HepG2 (cell line): ENCODE data around the gene CRLF1. TPM values are rescaled to one million over a fixed set of nuclear protein-coding genes. Genes with fewer than 3 reads are reported as not detected.
A peak's percentile ranks its signal among the peaks of the same experiment; 100 is the strongest.

Source experiments
- BCL3 ChIP-seq: sonication (generic); formaldehyde crosslinking; IDR thresholded peaks from 2 replicates; pipeline ENCODE4 v1.5.1; 2020; ENCODE audit warnings: mild to moderate bottlenecking, missing genetic modification reagents, moderate library complexity
- BCLAF1 ChIP-seq: fragments of 450-650 bp; IDR thresholded peaks from 2 replicates; pipeline ENCODE4 v1.6.1; 2017; ENCODE audit warnings: mild to moderate bottlenecking
- HNRNPLL ChIP-seq: fragments of 200-400 bp; formaldehyde crosslinking; IDR thresholded peaks from 2 replicates; pipeline ENCODE4 v1.6.1; 2017; ENCODE audit warnings: mild to moderate bottlenecking, low read depth, low read length; ENCODE audit not compliant: poor library complexity, severe bottlenecking
- HOXA3 ChIP-seq: sonication (generic); formaldehyde crosslinking; IDR thresholded peaks from 2 replicates; pipeline ENCODE4 v1.5.0; 2020; ENCODE audit warnings: missing genetic modification reagents
- IKZF1 ChIP-seq: fragments of 450-650 bp; IDR thresholded peaks from 2 replicates; pipeline ENCODE4 v1.7.1; 2016
- JUN ChIP-seq: sonication (generic); formaldehyde crosslinking; IDR thresholded peaks from 2 replicates; pipeline ENCODE4 v1.4.0; 2020; ENCODE audit warnings: mild to moderate bottlenecking, missing genetic modification reagents
- MAFG ChIP-seq: sonication (generic); formaldehyde crosslinking; IDR thresholded peaks from 2 replicates; pipeline ENCODE4 v1.5.1; 2020; ENCODE audit warnings: mild to moderate bottlenecking, missing genetic modification reagents
- NFKB2 ChIP-seq: sonication (generic); formaldehyde crosslinking; IDR thresholded peaks from 2 replicates; pipeline ENCODE4 v1.4.0; 2020; ENCODE audit warnings: missing genetic modification reagents, borderline replicate concordance
- RBM22 ChIP-seq: fragments of 200-400 bp; formaldehyde crosslinking; optimal IDR thresholded peaks from 2 replicates; pipeline ENCODE3; 2017; ENCODE audit warnings: mild to moderate bottlenecking, low read length, moderate library complexity
- SIN3A ChIP-seq: IDR thresholded peaks from 2 replicates; pipeline ENCODE4 v1.6.1; 2011; ENCODE audit warnings: low read depth, mild to moderate bottlenecking, control low read depth, low read length, borderline replicate concordance
- TRAFD1 ChIP-seq: sonication (generic); formaldehyde crosslinking; IDR thresholded peaks from 2 replicates; pipeline ENCODE4 v1.5.1; 2020; ENCODE audit warnings: missing genetic modification reagents, mild to moderate bottlenecking, borderline replicate concordance
- ZBTB49 ChIP-seq: sonication (generic); formaldehyde crosslinking; IDR thresholded peaks from 2 replicates; pipeline ENCODE4 v1.4.0; 2020; ENCODE audit warnings: missing genetic modification reagents, borderline replicate concordance
- ZFP82 ChIP-seq: sonication (generic); formaldehyde crosslinking; IDR thresholded peaks from 2 replicates; pipeline ENCODE4 v1.5.1; 2020; ENCODE audit warnings: mild to moderate bottlenecking, missing genetic modification reagents, borderline replicate concordance
- ZFX ChIP-seq: sonication (generic); formaldehyde crosslinking; IDR thresholded peaks from 2 replicates; pipeline ENCODE4 v1.4.0; 2020; ENCODE audit warnings: mild to moderate bottlenecking, low read depth, missing genetic modification reagents, moderate library complexity
- ZIK1 ChIP-seq: sonication (generic); formaldehyde crosslinking; IDR thresholded peaks from 2 replicates; pipeline ENCODE4 v1.5.0; 2020; ENCODE audit warnings: mild to moderate bottlenecking, low read depth, missing genetic modification reagents, borderline replicate concordance
- ZNF777 ChIP-seq: sonication (generic); formaldehyde crosslinking; IDR thresholded peaks from 2 replicates; pipeline ENCODE4 v1.4.0; 2020; ENCODE audit warnings: missing genetic modification reagents
- polyA plus RNA-seq, 8 experiments: library from polyadenylated mRNA; depleted of rRNA in 3 of 8; stranded (reverse) in 7 of 8; unstranded in 1 of 8; fragments of >200 nt; fragmentation: Illumina TruSeq in 4 of 8; extraction: Trizol in 4 of 8; gene quantifications; 2 replicates each; pipeline versions ENCODE4 v1.2.1 to v1.2.3, GENCODE V29; 2011 to 2016; ENCODE audit warnings: low read depth in 4 of 8, missing spikeins in 1 of 8, mixed read lengths in 1 of 8; ENCODE audit not compliant: insufficient read depth in 1 of 8
- total RNA-seq, 5 experiments: library from RNA; depleted of rRNA; stranded (reverse); fragments of >200 nt; fragmentation: Illumina TruSeq; extraction: Trizol; gene quantifications; 2 replicates each; pipeline ENCODE4 v1.2.3, GENCODE V29; 2016; ENCODE audit warnings: low read depth in 1 of 5
- TF ChIP-seq, protein P1 (sequence below): sonication (generic); formaldehyde crosslinking; IDR thresholded peaks from 2 replicates; pipeline ENCODE4 v1.8.0; 2022; ENCODE audit warnings: mild to moderate bottlenecking, missing genetic modification reagents, borderline replicate concordance
- TF ChIP-seq, protein P2 (sequence below): sonication (generic); formaldehyde crosslinking; IDR thresholded peaks from 2 replicates; pipeline ENCODE4 v1.4.0; 2020; ENCODE audit warnings: mild to moderate bottlenecking, missing genetic modification reagents

CRLF1 gene
- total and polyA plus RNA-seq, 2 of the 13 experiments (the other 11 are each of a cell fraction or from before 2014, with no cell fraction given) = 217 to 296 TPM

DNA sequence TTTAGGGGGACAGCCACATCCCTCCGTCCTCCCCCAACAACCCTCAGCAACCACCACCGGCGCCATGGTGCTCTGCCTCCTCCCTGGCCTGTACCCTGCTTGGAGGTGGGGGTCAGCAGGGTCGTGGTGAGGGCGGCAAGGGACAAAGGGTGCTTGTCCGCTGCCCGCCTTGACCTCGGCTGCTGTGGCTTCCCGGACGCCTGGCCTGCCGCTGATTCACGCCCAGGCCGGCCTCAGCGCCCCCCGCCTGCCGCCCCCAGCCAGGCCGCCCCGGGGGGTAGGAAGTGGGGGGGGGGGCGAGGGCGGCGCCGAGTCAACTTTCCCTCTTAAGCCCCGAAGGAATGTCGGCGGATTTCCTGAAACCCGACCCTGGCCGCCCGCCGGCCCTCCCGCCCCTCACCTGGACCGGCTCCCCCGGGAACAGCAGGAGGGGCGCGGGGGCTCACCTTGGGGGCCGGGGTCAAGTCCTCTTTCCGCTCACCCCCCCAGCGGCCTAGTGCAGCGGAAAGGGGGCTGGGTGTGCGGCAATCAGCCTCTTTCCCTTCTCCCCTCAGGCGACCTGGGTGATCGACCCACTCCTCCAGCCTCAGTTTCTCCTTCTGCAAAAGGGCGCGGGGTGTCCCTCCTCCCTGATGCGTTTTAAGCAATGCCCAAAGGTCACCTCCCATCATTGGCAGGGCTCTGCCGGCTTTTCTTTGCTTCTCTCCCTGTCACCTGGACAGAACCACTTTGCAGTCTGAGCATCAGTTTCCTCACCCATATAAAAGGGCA, 4.1 kb upstream of the CRLF1 start (continued):
- TF ChIP-seq JUN (no peak; the same call in 1 of the 2 replicates), HOXA3 (CRISPR knock-in tag) (peak; percentile 57), BCLAF1 (no peak), TRAFD1 (CRISPR knock-in tag) (no peak), MAFG (CRISPR knock-in tag) (no peak), ZFP82 (no peak), ZIK1 (CRISPR knock-in tag) (no peak), ZFX (CRISPR knock-in tag) (peak; percentile 67), HNRNPLL (peak; percentile 35), IKZF1 (no peak), ZBTB49 (CRISPR knock-in tag) (no peak), RBM22 (no peak), ZNF777 (peak; percentile 50; the same call in 1 of the 2 replicates), NFKB2 (CRISPR knock-in tag) (0 out of 2 replicates have a peak, but pooled peaks have one; percentile 23), SIN3A (peak; percentile 36; the same call in 1 of the 2 replicates), BCL3 (CRISPR knock-in tag) (no peak)
- TF ChIP-seq, protein P1, sequence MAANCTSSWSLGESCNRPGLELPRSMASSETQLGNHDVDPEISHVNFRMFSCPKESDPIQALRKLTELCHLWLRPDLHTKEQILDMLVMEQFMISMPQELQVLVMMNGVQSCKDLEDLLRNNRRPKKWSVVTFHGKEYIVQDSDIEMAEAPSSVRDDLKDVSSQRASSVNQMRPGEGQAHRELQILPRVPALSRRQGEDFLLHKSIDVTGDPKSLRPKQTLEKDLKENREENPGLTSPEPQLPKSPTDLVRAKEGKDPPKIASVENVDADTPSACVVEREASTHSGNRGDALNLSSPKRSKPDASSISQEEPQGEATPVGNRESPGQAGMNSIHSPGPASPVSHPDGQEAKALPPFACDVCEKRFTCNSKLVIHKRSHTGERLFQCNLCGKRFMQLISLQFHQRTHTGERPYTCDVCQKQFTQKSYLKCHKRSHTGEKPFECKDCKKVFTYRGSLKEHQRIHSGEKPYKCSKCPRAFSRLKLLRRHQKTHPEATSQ (CRISPR knock-in tag) = no peak
- TF ChIP-seq, protein P2, sequence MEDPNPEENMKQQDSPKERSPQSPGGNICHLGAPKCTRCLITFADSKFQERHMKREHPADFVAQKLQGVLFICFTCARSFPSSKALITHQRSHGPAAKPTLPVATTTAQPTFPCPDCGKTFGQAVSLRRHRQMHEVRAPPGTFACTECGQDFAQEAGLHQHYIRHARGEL (CRISPR knock-in tag) = no peak
